HPDE6-E6E7 (cell line): Measurements from ENCODE around the gene CHRD.
"Not testable (repeated sequence)": the region's sequence is repeated elsewhere in the genome, so short reads cannot be mapped to it uniquely, and the experiment has no call there.

Experiments
- DNase-seq: peaks from one replicate; pipeline ENCODE4 v3.0.0; 2011; ENCODE audit warnings: missing footprints; ENCODE audit errors: extremely low spot score

Gene CHRD

DNA sequence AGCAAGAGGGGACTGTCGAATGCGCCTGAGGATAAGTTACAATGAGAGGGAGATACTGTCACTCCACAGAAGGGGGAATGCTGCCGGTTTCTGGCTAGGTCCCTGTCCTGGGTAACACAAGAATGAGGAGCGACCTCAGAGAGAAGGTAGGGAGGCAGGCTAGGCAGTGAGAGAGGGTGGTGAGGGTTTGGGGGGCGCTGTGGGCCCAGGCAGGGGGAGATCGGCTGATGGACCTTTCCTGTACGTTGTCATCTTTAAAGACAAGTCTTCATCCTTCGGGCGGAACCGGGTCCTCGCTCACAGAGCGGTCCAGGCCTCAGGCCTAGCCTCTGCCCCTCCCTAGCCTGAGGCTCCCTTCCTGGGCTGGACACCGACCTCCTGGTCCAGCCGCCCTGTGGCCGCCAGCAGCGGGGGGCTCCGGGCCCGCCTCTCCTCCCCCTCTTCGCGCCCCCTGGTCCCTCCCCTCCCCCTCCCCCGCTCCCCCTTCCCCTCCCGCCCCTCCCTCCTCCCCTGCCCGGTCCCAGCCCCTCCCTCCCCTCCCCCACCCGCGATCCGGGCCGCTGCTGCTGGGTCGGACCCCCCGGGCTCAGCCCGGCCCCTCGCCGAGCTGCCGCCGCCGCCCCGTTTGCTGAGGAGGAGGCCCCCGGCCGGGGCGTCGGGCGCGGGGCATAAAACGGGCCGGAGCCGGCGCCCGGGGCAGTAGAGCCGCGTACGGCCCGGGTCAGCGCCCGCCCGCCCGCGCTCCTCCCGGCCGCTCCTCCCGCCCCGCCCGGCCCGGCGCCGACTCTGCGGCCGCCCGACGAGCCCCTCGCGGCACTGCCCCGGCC is at the start of gene CHRD:
CHRD (plus strand) TSS at position 697 of the 827 bp plus-strand sequence. CDS start 265 bp downstream, outside the sequence.
- no peak for DNase-seq

DNA sequence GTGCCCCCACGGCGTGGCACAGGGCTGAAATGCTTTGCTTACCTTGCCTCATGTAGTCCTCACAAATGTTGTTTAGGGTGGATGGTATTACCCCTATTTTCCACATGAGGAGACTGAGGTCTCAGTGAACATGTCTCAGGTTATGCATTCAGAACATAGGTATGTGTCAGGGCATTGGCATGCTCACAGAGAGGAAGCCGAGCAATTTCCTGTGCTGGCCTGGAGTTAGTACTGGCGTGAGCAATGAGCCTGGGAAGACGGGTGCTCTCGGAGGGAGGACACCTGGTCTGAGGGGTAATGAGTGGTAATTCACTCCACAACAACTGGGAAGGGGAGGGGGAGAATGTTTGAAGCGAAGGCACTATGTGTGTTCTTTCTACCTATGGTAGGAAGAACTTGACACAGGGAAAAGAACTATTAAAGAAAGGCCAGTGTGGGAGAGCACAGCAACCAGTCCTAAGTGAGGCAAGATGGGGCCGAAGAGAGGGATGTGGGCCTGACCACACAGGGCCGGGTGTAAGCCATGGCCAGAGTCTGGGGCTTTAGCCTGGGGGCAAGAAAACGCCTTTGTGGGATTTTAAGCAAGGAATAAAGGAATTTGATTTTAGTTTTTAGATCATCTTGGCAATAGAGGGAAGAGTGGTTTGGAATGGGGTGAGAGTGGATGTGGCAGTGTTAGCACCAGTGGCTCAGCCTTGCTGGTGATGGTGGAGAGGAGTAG is 47.3 kb upstream of the CHRD start:
- peak; percentile 74 for DNase-seq

DNA sequence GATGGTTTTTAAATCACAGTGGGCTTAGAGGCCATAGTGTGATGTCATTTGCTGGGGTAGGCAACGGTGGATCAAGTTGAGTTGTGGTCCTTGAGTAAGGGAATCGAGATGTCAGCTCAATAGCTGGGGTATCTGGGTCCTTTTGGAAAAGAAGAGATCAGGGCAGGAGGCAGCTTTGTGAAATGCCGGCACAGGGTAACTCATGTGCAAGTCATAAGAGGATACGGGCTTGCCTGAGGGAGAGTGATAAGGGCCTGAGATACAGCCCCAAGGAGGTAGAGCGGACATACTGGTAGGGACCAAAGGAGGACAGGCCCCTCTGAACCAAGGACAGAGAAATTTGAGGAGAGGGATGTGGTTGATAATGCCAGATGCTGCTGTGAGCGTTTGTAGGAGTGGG is 46.7 kb upstream of the CHRD start:
- no peak for DNase-seq

DNA sequence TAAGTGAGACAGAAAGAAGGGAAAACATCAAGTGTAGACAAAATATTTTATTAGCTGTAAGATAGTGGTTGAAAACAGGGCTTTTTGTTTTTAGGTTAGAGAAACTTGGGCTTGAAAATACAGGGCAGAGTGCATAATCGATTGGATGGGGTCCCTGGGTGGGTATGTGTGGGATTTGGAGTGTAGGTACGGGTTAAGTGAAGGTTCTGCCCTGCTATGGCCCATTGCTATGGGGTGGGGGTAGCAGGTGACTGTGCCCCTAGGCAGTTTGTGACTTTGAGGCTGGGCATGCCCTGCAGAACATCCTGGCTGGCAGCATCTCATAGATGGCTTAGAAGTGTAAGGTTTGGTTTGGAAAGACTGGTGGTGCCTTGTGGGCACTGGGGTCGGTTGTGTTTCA is 46.2 kb upstream of the CHRD start:
- no peak for DNase-seq

DNA sequence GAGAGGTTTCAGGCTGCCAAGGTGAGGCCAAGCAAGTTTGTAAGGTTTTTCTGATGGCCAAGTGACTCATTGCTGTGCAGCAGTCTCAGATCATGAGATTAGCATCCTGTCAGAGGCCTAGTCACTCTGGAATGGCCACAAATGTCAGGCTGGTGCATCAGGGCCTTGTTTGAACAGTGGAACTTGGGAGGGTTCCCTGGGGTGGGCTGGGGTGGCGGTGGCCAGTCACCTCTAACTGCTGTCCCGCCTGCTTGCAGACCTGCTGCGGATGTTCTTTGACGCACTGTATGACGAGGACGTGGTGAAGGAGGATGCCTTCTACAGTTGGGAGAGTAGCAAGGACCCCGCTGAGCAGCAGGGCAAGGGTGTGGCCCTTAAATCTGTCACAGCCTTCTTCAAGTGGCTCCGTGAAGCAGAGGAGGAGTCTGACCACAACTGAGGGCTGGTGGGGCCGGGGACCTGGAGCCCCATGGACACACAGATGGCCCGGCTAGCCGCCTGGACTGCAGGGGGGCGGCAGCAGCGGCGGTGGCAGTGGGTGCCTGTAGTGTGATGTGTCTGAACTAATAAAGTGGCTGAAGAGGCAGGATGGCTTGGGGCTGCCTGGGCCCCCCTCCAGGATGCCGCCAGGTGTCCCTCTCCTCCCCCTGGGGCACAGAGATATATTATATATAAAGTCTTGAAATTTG is 45.2 kb upstream of the CHRD start:
- DNase-seq: no peak

DNA sequence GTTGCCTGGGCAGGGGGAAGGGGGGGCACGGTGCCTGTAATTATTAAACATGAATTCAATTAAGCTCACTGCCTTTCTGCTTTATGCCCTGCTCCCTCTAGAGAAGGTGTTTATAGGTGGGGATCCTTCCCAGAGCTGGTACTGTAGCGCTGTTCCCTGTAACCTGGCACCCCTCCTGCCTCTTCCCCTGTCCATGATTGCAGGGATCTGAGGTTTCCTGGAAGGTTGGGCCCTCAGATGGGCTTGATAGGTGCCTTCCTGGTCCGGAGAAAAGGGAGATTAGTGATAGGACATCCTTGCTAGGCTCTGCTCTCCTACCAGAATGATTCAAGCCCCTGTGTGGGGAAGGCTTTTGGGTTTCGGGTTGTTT is 44.6 kb upstream of the CHRD start:
- DNase-seq: no peak

DNA sequence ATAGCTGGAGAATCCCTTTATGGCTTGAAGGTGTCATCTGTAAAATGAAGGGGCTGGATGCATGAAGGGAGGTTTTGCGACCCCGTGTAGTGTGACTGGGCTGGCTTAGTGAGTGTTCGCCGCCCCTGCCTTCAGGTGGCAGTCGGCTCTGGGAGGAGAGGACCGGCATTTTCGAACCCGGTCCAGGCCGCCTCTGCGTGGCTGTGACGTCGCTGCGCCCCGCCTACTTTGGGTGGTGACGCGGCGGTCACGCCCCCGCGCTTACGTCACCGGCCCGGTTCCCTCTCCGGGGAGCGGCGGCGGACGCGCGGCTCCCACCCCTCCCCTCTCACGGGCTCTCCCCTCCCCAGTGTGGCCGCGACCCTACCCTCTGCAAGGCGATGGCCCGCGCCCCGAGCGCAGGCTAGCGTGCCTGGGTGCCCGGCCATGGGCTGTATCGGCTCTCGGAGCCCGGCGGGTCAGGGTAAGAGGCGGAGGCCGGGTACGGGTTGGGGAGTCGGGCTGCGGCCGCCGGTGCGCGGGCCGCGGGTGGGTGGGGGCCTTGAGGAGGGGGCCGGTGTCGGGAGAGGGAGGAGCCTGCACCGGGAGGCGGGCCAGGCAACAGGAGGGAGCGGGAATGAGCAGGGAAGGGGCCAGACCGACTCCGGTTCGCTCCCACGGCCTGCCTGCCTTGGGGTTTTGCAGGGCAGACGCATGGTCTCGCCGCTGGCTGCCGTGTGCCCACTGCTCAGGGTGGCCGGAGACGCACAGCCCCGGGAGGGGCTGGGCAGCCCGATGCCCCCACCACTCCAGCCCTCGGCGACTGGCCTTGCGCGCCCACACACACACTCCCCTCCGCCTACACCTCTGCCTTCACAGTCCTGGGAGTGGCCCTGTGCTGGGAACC is 44.0 kb upstream of the CHRD start:
- DNase-seq: no peak

DNA sequence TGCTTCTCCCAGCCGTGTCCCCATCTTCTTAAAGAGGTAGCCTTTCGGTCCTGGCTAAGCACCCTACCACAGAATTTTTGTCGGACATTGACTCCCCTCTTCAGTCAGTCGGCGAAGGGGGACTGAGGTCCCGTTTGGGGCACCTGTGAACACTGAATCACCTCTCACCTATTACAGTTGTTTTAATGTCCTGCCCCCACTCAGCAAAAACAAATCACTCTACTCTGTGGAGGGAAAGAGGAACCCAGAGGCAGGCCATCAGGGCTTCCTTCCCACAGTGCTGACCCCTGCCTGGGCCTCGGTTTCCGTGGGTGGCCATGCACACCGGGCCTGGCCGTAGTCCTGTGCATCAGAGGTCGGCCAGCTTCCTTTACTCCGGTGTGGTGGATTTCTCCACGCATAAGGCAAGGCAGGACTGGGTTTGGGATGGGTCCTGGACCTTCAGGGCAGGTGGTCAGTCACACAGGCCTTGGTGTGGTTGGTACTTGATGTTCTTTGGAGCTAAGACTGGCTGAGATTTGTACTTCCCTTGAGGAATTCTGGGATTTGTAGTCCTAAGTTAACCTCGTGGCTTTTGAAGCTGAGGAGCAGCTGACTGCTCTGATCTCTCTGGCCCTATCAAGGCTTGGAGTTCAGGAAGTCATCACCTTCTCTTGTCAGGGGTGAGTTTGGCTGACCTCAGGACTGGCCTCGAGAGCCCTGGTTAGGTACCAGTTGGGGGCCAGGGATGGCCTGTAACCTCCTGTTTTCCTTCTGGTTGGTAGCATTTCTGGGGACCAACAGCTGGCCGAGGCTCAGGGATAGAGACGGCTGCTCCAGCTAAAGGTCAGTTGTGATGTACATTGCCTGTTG is 43.1 kb upstream of the CHRD start:
- no peak for DNase-seq

DNA sequence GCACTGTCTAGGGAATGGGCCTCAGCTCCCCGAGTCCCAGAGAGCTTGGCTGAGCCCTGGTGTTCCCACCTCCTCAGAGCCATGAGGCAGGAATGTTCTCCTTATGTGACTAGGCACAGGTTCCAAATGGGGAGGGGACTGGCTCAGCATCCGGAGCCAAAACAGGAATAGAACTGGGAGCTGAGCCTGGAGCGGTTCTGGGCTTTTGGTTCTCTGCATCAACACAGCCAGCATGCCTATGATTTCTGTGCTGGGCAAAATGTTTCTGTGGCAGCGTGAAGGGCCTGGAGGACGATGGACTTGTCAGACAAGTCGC is 42.5 kb upstream of the CHRD start, which contains the start of gene FAM131A:
FAM131A (plus strand) TSS at position 202 of the 316 bp plus-strand sequence; CDS start at position 233, 31 bp downstream.
- DNase-seq: no peak

DNA sequence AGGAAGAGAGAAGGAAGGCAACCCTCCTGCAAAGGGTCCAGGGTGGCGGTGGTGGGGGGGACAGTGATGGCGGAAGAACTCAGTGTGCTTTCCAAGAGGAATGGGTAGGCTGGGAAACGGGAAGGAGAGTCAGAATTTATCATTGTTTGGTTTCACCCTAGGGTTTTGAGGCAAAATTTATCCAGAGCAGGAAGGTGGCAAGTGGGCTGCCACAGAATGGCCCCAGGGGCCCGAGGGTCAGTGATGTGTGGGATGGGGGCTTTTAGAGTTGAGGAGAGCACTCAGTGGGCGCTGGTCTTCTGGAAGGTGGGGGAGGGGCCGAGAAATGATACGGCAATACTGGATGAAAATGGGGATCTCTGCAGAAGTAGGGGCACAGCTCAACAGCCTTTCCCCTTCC is 41.9 kb upstream of the CHRD start:
- DNase-seq: no peak

DNA sequence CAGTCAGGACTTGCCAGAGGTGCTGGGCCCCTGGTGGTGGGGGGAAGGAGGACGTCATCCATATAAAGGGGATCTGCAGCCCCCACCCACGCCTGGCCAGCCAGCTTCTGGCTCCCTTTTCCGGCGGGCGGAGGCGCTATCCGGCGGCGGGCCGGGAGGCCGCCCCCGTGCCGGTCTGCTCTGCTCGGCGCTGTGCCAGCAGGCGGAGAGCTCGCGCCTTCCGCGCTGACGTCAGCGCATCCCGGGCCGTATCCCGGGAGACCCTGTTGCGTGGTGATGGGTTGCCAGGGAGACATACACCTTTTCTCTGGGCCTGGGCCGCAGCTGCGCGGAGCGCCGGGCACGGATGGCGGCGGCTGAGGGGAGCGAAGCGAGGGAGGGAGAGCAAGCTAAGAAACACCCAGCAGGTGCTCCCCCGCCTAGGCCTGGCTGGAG is 41.3 kb upstream of the CHRD start:
- DNase-seq: no peak

DNA sequence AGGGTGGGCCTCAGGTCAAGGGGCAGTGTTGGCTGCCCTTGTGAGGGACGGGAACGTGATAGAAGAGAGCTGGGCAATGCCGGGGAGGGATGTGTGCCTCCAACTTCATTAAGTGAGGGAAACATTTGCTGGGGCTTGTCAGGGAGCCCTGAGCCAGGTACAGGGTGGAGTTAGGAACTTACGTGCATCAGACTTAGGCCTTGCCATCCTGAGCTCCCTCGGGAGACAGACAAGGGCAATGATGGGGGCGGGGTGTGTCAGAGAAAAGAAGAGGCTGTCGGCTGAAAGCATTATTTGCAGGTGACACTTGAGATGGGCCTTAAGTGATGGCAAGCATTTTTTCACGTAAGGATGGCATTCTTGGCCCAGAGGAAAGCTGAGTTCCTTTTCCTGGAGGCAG is 40.9 kb upstream of the CHRD start:
- DNase-seq: no peak

DNA sequence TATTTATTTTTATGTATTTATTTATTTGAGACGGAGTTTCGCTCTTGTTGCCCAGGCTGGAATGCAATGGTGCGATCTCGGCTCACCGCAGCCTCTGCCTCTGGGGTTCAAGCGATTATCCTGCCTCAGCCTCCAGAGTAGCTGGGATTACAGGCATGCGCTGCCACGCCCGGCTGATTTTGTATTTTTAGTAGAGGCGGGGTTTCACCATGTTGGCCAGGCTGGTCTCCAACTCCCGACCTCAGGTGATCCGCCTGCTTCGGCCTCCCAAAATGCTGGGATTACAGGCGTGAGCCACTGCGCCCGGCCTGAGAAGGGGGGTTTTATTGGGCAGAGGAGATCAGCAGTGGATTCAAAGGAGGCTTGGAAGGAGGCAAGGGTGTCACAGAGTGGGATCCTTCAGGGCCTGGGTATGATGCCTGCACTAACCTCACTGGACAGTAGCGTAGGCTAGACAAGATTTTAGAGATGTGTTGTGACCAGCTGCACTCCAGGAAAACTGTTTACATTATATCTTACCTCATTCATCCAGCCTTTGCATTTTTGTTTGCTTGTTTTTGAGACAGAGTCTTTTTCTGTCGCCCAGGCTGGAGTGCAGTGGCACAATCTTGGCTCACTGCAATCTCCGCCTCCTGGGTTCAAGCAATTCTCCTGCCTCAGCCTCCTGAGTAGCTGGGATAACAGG is 40.3 kb upstream of the CHRD start:
- DNase-seq: not testable (repeated sequence)

DNA sequence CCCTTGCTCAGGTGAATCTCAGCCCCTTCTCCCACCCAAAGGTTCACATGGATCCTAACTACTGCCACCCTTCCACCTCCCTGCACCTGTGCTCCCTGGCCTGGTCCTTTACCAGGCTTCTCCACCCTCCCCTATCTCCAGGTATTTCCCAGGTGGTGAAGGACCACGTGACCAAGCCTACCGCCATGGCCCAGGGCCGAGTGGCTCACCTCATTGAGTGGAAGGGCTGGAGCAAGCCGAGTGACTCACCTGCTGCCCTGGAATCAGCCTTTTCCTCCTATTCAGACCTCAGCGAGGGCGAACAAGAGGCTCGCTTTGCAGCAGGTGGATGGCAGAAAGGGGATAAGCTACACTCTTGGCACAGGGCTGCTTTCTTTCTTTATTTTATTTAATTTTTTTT is 37.9 kb upstream of the CHRD start:
- peak; percentile 94 for DNase-seq

DNA sequence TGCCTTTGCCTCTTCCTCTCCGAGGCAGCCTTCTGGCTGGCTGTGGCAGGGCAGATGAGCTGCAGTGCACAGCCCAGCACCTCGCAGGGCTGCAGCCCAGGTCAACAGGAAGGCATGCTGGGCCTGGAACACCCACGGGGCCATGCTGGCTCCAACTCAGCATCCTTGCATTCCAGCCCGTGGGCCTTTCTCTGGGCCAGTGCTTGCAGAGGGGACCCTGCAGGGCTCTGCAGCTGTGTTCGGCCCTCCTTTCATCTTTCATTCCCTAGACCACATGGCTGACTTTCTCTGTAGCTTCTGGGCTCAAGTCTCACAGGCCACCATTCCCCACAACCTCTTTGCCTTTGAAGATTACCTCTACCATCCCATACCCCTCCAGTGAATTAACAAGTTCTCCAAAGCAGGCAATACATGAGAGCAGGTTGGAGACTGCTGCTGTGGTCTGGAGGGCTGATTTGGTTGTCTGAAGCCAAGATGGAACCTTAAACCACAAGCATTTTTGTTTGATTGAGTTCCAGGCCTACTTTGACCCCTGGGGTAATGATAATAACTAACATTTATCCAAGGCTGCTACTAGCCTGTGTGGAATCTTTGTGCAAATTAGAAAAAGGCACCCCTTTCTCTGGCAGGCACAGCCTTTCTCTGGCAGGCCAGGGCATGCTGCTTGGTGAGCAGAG is 36.5 kb upstream of the CHRD start:
- no peak for DNase-seq

DNA sequence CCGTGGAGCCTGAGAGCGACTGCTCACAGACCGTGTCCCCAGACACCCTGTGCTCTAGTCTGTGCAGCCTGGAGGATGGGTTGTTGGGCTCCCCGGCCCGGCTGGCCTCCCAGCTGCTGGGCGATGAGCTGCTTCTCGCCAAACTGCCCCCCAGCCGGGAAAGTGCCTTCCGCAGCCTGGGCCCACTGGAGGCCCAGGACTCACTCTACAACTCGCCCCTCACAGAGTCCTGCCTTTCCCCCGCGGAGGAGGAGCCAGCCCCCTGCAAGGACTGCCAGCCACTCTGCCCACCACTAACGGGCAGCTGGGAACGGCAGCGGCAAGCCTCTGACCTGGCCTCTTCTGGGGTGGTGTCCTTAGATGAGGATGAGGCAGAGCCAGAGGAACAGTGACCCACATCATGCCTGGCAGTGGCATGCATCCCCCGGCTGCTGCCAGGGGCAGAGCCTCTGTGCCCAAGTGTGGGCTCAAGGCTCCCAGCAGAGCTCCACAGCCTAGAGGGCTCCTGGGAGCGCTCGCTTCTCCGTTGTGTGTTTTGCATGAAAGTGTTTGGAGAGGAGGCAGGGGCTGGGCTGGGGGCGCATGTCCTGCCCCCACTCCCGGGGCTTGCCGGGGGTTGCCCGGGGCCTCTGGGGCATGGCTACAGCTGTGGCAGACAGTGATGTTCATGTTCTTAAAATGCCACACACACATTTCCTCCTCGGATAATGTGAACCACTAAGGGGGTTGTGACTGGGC is 35.1 kb upstream of the CHRD start:
- DNase-seq: no peak

DNA sequence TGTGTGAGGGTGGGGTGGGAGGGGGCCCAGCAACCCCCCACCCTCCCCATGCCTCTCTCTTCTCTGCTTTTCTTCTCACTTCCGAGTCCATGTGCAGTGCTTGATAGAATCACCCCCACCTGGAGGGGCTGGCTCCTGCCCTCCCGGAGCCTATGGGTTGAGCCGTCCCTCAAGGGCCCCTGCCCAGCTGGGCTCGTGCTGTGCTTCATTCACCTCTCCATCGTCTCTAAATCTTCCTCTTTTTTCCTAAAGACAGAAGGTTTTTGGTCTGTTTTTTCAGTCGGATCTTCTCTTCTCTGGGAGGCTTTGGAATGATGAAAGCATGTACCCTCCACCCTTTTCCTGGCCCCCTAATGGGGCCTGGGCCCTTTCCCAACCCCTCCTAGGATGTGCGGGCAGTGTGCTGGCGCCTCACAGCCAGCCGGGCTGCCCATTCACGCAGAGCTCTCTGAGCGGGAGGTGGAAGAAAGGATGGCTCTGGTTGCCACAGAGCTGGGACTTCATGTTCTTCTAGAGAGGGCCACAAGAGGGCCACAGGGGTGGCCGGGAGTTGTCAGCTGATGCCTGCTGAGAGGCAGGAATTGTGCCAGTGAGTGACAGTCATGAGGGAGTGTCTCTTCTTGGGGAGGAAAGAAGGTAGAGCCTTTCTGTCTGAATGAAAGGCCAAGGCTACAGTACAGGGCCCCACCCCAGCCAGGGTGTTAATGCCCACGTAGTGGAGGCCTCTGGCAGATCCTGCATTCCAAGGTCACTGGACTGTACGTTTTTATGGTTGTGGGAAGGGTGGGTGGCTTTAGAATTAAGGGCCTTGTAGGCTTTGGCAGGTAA is 34.3 kb upstream of the CHRD start:
- DNase-seq: peak; percentile 80
